Ishikawa (cell line): ENCODE measurements around the gene KLHL5.

ENCODE experiments used
- CREB1 ChIP-seq: IDR thresholded peaks from 2 replicates; pipeline ENCODE4 v1.6.1; 2012; ENCODE audit warnings: low read depth
- EGR1 ChIP-seq: IDR thresholded peaks from 2 replicates; pipeline ENCODE4 v1.6.1; 2012
- EP300 ChIP-seq: IDR thresholded peaks from 2 replicates; pipeline ENCODE4 v1.6.1; 2012; ENCODE audit warnings: borderline replicate concordance
- RAD21 ChIP-seq: IDR thresholded peaks from 2 replicates; pipeline ENCODE4 v1.6.1; 2012; ENCODE audit warnings: low read depth
- TAF1 ChIP-seq: IDR thresholded peaks from 2 replicates; pipeline ENCODE4 v1.6.1; 2012; ENCODE audit warnings: low read depth, mild to moderate bottlenecking
- TCF12 ChIP-seq: IDR thresholded peaks from 2 replicates; pipeline ENCODE4 v1.6.1; 2012; ENCODE audit warnings: low read depth
- TEAD4 ChIP-seq: IDR thresholded peaks from 2 replicates; pipeline ENCODE4 v1.6.1; 2012
- USF1 ChIP-seq: IDR thresholded peaks from 2 replicates; pipeline ENCODE4 v1.6.1; 2012
- YY1 ChIP-seq: IDR thresholded peaks from 2 replicates; pipeline ENCODE4 v1.6.1; 2012; ENCODE audit warnings: low read depth
- ZBTB7A ChIP-seq: IDR thresholded peaks from 2 replicates; pipeline ENCODE4 v1.6.1; 2012; ENCODE audit warnings: low read depth
- TF ChIP-seq, protein P1 (sequence below): IDR thresholded peaks from 2 replicates; pipeline ENCODE4 v1.6.1; 2012; ENCODE audit warnings: low read depth, mild to moderate bottlenecking

GRCh38 chr4:39126256-39127095 is 64.4 kb downstream of the KLHL5 start:
- TF ChIP-seq RAD21: no peak
- no peak for TF ChIP-seq EP300
- TF ChIP-seq USF1: no peak
- no peak for TF ChIP-seq TCF12
- no peak for TF ChIP-seq TEAD4
- no peak for TF ChIP-seq EGR1
- TF ChIP-seq, protein P1, sequence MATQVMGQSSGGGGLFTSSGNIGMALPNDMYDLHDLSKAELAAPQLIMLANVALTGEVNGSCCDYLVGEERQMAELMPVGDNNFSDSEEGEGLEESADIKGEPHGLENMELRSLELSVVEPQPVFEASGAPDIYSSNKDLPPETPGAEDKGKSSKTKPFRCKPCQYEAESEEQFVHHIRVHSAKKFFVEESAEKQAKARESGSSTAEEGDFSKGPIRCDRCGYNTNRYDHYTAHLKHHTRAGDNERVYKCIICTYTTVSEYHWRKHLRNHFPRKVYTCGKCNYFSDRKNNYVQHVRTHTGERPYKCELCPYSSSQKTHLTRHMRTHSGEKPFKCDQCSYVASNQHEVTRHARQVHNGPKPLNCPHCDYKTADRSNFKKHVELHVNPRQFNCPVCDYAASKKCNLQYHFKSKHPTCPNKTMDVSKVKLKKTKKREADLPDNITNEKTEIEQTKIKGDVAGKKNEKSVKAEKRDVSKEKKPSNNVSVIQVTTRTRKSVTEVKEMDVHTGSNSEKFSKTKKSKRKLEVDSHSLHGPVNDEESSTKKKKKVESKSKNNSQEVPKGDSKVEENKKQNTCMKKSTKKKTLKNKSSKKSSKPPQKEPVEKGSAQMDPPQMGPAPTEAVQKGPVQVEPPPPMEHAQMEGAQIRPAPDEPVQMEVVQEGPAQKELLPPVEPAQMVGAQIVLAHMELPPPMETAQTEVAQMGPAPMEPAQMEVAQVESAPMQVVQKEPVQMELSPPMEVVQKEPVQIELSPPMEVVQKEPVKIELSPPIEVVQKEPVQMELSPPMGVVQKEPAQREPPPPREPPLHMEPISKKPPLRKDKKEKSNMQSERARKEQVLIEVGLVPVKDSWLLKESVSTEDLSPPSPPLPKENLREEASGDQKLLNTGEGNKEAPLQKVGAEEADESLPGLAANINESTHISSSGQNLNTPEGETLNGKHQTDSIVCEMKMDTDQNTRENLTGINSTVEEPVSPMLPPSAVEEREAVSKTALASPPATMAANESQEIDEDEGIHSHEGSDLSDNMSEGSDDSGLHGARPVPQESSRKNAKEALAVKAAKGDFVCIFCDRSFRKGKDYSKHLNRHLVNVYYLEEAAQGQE: no peak
- TF ChIP-seq ZBTB7A: no peak
- TF ChIP-seq CREB1: no peak
- TF ChIP-seq YY1: no peak
- TF ChIP-seq TAF1: no peak
